HG02642 (cell line): ENCODE results near the gene RXRA.

ENCODE experiments used
- ATAC-seq: cut with Tn5 transposase; IDR thresholded peaks from one replicate; pipeline ENCODE4 v1.9.1; 2021; ENCODE audit warnings: mild to moderate bottlenecking; ENCODE audit not compliant: unreplicated experiment, poor library complexity

The RXRA gene

GRCh38 chr9:134422301-134423090 lies 96.2 kb downstream of the RXRA start:
- ATAC-seq: no peak

- ATAC-seq: no peak
Observed at GRCh38 chr9:134423166-134423565, 96.9 kb downstream of the RXRA start.

- ATAC-seq: no peak
Observed at GRCh38 chr9:134423749-134424148, 97.5 kb downstream of the RXRA start.

- ATAC-seq: no peak
Observed at GRCh38 chr9:134424818-134425217, 98.6 kb downstream of the RXRA start.

- no peak for ATAC-seq
Observed at GRCh38 chr9:134425401-134425800, 99.1 kb downstream of the RXRA start.

- ATAC-seq: no peak
Observed at GRCh38 chr9:134425812-134426211, 99.6 kb downstream of the RXRA start.

GRCh38 chr9:134426436-134426835 lies 100.2 kb downstream of the RXRA start:
- ATAC-seq: no peak

- no peak for ATAC-seq
Observed at GRCh38 chr9:134427153-134427782, 101.0 kb downstream of the RXRA start.

- no peak for ATAC-seq
Observed at GRCh38 chr9:134428559-134428958, 102.3 kb downstream of the RXRA start.

GRCh38 chr9:134429007-134429406 lies 102.8 kb downstream of the RXRA start:
- no peak for ATAC-seq

- ATAC-seq: no peak
Observed at GRCh38 chr9:134429481-134429880, 103.2 kb downstream of the RXRA start.

GRCh38 chr9:134431095-134431494 lies 104.8 kb downstream of the RXRA start:
- no peak for ATAC-seq

- ATAC-seq: no peak
Observed at GRCh38 chr9:134431626-134432025, 105.4 kb downstream of the RXRA start.

- no peak for ATAC-seq
Observed at GRCh38 chr9:134432471-134432870, 106.2 kb downstream of the RXRA start.

GRCh38 chr9:134433101-134433500 lies 106.8 kb downstream of the RXRA start:
- ATAC-seq: no peak

- ATAC-seq: no peak
Observed at GRCh38 chr9:134433909-134434882, 107.9 kb downstream of the RXRA start.

- ATAC-seq: no peak
Observed at GRCh38 chr9:134434894-134435506, 108.7 kb downstream of the RXRA start.

- ATAC-seq: no peak
Observed at GRCh38 chr9:134435550-134436378, 109.5 kb downstream of the RXRA start.

- no peak for ATAC-seq
Observed at GRCh38 chr9:134436379-134436762, 110.1 kb downstream of the RXRA start.

- ATAC-seq: no peak
Observed at GRCh38 chr9:134436911-134437310, 110.7 kb downstream of the RXRA start.
